T1000 (cell line): ENCODE measurements around the gene DGLUCY.
"Not testable (repeated sequence)": the region's sequence is repeated elsewhere in the genome, so short reads cannot be mapped to it uniquely, and the experiment has no call there.

Experiments used
- DNase-seq: peaks from one replicate; lab custom pipeline; 2025; ENCODE audit warnings: mixed read lengths; lab: John Stamatoyannopoulos, UW

The DGLUCY gene

DNA sequence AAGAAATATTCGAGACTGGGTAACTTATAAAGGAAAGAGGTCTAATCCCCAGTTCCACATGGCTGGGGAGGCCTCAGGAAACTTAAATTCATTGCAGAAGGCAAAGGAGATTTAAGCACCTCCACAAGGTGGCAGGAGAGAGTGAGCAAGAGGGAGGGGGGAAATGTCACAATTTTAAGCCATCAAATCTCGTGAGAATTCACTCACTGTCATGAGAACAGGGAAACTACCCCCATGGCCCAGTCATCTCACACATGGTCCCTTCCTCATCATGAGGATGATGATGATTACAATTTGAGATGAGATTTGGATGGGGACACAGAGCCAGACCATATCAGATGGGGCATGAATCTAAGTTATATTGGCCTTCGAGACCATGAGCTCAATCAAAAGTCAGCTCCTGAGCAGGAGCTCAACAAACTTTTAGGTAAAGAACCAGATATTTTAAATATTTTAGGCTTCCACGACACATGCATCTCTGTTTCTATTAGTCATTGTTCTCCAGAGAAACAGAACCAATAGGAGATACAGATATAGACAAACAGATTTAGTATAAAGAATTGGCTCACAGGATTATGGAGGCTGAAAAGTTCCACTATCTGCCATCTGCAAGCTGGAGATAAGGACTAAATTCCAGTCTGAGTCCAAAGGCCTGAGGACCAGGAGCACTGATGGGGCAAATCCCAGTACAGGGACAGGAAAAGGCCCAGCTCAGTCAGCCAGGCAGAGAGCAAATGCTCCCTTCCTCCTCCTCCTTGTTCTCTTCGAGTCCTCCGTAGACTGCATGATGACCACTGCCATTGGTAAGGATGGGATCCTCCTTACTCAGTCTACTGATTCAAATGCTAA, 24.9 kb downstream of the DGLUCY start:
- no peak for DNase-seq

DNA sequence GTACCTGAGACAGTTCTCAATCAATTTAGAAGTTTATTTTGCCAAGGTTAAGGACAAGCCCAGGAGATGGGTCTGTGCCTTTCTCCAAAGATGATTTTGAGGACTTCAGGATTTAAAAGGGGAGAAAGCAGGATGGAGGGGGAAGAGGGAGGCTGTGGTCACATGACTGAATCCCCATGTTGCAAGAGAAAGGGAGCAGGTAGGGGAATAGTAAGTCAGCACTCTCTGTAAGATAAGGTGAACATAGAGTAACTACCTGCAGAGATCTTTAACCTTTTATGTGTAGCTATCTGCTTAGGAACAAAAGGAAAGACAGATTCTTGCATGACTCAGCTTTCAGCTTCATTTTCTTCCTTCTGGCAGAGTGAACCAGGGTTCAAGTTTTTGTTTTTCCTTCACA, 25.9 kb downstream of the DGLUCY start:
- no peak for DNase-seq

DNA sequence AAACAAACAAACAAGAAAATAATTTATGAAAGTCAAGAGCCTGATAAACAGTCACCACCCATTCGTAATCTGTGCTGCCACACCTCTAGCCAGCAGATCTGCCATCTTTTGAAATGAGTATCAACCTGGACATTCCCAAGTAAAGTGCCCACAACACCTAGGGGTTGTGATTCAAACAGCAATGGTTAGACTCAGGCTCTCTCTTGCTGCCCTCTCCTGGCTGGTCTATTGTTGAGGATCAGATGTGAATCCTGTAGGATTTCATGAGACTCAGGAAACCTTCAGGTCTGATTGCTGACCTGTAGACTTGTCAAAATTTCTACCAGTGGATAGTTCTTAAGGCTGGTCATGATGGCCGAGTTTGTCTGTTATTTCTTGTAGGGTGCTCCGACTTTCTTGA, 26.8 kb downstream of the DGLUCY start:
- no peak for DNase-seq

DNA sequence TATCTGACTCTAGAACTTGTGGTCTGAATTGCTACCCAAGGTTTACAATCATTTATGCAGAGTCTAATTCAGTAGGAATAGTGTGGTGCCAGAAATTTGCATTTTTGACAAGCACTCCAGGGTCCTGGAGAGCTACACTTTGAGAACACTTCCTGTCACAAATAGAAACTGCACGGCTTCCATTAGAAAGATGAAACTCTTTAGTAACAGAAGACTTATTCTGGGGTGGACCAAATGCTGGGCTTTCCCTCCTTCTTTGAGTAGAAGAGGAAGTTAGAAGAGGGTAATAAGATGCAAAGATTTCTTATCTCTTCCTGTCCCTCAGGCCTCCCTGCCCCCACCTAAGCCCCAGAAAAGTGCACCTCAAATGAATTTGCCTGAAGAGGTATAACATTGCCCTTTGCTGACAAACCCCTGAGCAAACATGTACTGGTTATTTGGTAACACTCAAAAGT, 28.4 kb downstream of the DGLUCY start:
- DNase-seq: no peak

DNA sequence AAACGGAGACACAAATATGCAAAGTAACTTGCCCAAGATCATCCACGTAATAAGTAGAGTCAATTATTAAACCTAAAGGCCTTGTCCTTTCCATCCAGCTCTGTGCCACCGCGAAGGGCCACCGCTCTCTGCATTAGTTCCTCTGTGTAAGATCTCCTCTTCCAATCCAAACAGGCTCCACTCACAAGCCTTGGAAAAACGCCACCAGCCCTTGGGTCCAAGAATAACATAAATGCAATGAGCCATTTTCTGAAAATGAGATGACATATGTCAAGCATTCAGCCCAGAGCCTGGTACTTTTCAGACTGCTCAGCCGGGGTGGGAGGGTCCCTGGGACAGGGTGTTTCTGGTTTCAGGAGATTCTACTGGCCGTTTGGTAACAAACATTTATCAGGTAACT, 30.0 kb downstream of the DGLUCY start:
- no peak for DNase-seq

DNA sequence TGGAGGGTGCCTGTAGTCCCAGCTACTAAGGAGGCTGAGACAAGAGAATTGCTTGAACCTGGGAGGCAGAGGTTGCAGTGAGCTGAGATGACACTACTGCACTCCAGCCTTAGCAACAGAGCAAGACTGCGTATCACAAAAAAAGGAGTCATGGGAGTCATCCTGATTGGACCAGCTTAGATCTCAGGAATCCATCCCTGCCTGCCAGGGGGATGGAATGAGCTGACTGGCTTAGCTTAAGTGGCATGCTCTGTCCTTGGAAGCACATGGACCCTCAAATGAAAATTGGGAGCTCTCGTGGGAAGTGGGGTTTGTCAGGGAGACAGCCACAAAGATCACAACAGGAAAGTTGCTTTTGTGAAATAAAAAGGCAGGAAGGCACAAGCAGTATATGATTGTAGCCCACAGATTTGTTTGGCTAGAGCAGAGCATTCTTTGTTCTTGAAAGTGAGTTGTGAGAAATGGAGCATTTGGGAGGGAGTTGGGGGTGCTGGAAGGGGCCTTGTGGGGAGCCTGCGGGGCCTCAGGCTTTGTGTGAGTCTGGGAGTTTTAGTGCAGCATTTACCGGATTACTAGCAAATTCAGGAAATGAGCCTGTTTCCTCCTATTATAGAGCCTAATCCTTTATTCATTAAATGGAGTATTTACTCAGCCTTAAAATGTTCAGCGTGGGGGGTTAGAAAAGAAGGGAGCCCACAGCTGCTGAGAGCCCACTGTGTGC, 30.7 kb downstream of the DGLUCY start:
- DNase-seq: no peak

DNA sequence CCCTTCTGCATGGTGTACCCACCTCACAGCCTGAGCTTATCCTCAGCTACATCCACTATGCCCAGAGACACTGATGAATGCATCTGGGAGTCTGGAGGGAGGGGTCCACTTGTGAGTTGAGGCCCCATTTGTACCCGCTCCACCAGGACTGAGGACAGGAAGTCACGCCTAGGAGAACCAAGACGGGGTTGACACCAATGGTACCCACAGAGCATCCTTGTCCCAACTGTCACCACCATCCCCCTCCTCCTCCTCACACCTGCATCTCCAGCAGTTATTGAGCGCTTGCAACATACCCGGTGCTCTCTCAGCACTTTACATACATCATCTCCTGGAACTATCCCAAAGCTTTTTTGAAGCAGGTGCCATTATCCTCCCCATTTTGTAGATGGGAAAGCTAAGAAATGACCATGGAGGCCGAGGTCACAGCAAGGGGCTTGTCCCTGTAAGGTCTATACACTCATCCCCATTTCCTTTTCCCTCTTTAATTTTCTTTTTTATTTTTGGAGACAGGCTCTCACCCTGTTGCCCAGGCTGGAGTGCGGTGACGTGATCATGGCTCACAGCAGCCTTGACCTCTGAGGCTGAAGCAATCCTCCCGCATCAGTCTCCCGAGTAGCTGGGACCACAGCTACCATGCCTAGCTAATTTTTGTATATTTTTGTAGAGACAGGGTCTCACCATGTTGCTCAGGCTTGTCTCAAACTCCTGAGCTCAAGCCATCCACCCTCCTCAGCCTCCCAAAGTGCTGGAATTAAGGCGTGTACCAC, 31.7 kb downstream of the DGLUCY start:
- no peak for DNase-seq

DNA sequence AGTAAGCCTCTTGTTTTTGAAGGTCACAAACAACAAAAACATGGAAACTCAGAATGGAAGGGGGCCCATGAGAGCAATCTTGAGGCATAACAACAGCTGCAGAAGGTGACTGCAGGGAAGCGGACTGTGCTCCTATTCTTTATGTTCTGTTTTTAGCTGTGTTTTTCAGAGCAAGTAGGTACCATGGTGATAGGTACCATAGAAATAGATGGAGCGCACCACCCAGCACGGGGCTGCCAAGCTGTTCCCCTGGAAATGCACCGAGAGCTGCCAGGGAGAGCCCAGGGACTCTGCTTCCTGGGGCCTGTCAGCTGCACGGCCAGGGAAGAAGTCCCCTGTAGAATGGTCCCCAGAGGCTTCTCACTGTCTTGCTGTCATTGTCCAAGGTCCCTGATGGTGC, 32.8 kb downstream of the DGLUCY start:
- DNase-seq: no peak

DNA sequence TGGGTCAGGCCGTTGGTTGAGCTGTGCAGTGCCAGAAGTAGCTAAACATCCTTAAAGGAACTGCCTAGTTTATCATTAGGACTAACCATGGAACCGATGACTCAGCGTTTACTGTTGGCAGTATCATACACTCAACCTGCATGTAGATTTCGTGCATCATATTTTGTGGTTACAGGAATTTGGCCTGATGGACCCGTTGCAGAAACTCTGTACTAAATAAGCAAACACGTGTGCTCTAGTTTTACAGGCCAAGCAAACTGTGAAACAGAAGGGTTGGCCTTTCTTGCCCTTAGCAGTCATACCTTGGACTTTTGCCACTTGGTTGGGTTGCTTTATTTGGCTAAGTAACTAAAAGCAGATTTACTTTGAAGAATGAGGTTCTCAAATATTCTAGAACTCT, 35.6 kb downstream of the DGLUCY start:
- peak; percentile 75 for DNase-seq

DNA sequence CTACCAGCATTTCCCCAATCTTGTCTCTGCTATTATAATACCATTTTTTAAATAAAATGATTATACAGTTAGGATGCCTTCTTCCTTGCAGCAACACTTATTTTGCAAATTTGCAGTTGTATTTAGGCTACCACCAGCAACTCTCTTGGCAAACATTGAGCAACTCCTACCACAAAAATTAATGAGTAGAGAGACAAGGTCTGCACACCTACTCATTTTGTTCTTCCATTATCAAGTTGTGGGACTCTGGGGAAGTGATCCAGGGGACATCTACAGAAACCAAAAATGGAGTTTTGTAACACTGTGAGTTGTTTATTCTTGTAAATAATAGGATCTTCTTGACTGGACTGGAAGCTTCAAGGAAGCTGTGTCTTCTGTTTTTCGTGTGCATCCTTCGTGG, 38.6 kb downstream of the DGLUCY start:
- DNase-seq: no peak

DNA sequence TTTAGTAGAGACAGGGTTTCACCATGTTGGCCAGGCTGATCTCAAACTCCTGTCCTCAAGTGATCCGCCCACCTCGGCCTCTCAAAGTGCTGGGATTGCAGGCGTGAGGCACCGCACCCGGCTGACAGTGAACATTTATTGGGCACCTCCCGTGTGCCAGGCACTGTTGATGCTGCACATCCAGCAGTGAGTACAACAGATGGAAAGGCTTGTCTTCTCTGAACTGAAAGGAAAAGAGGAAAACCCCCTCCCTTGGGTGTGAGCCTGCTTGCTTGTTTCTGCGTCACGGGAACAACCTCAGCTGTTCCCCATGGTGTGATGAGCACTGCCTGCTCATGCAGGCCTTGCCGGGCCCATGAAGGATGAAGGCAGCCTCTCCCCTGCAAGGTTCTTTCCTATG, 39.5 kb downstream of the DGLUCY start:
- DNase-seq: no peak

DNA sequence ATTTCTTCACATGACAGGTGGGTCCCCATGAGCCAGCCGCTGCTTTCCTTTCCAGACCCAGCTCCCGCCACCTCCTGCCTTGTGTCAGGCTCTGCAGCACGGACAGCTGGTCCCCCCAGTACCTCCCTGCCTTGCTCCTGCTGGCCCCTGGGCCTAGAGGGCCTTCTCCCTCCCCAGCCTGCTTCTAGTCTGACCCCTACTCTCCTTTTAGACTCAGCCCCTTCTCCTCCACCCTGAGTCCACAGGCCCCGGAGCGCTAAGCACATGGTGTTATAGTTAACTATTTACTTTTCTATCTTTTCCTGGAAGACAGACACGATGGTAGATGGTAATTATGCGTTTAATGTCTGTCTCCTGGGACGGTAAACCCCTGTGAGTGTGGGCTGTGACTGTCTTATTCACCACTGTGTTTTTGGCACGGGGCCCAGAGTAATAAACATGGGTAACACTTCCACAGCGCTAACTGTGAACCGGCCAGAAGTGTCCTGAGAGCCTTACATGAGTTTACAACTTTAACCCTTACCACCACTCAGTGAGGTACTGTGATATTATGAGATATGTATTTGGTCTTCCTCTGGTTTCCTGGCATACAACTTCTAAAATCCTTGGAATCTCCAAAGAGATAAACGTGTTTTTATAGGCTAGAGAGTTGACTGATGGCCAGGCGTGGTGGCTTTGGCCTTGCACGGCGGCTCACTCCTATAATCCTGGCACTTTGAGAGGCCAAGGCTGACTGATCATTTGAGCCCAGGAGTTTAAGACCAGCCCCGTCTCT, 41.2 kb downstream of the DGLUCY start:
- no peak for DNase-seq

DNA sequence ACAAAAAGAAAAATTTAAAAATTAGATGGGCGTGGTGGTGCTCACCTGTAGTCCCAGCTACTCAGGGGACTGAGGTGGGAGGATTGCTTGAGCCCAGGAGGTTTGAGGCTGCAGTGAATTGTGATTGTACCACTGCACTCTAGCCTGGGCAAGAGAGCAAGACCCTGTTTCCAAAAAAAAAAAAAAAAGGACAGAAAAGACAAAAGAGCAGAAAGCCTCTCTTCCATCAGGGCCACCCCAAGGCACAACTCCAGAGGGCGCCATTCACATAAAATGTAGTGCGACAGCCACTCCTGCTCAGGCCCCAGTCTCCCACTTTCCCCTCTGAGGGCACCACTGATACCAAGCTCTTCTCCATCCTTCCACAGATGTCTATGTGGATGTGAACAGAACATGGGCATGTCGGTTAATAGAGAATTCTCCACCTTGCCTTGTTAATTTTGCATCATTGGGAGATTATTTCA, 41.8 kb downstream of the DGLUCY start:
- DNase-seq: no peak

DNA sequence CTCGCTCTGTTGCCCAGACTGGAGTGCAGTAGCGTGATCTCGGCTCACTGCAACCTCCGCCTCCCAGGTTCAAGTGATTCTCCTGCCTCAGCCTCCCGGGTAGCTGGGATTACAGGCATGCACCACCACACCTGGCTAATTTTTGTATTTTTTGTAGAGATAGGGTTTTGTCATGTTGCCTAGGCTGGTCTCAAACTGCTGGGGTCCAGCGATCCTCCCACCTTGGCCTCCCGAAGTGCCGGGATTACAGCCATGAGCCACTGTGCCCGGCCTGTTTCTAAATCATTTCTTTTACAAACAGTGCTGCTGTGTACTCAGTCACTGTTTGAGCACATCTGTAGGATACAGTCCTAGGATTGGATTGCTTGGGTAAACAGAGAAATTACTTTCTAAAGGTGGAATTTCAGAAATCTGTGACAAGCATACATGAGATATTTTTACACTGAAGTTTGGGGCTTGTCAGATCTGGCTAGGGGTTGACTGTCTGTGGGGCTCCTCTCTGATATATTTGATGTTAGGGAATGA, 42.3 kb downstream of the DGLUCY start:
- not testable (repeated sequence) for DNase-seq

DNA sequence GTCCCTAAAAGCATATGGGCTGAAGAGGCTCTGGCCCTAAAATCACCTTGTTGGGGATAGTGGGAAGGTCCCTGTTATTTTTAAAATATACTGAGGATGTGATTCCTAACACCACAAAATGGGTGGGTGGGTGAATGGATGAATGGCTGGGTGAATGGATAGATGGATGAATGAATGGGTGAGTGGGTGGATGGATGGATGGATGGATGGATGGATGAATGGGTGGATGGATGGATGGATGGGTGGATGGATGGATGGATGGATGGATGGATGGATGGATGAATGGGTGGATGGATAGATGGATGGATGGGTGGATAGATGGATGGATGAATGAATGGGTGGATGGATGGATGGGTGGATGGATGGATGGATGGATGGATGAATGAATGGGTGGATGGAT, 43.0 kb downstream of the DGLUCY start:
- not testable (repeated sequence) for DNase-seq

DNA sequence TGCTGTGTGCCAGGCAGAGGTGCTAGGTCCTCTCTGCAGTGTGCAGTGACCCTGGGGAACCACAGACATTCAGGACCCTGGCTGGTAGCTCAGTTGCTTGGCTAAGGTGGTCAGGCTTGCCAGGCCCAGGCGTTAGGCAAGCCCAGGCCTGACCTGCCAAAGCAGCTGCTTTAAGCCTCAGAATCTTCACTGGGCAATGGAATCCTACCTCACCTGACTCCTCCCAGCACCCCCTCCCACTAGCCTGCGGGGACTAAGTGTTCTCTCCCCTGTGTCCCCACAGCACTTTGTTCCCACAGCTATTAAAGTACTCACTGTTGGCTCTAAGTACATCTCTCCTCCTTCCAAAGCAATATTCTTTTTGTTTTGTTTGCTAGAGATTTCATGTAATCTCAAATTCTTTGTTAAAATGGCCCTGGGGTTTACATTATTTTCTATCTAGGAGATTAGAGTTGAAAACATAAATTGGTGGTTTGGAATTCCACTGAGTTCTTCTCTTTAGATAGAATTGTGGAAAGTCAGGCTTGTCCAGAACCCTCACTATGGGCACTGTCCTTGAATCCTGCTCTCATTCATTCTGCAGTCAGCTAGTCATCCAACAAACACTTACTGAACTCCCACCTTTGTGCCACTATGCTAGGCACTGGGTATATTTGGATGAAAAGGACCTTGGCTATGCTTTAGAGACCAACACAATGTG, 44.4 kb downstream of the DGLUCY start:
- no peak for DNase-seq

DNA sequence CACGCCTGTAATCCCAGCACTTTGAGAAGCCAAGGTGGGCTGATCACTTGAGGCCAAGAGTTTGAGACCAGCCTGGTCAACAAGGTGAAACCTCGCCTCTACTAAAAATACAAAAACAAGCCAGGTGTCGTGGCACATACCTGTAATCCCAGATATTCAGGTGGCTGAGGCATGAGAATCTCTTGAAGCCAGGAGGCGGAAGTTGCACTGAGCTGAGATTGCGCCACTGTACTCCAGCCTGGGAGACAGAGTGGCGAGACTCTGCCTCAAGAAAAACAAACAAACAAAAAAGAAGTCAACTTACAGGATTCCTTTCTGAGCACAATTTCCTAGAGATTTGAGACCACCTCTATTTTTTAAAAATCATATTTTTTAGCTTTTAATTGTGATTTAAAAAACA, 45.3 kb downstream of the DGLUCY start:
- no peak for DNase-seq

DNA sequence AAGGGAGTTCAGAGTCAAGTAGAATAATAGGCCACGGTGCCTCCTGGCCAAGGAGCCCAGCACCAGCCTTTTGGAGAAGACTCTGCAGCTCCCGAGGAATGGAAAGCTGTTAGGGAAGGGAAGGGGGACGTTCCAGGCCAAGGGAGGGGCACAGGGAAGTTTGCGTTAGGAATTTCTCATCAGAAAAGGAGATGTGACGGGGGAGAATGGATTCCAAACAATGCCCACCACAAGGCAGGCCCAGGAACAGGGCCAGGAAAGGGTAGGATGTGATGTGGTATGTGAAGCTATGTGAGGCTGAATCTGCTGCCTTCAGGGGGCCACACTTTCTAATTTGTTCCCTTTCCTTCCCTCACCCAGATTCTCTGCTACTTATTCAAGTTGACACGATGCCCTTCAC, 46.0 kb downstream of the DGLUCY start:
- no peak for DNase-seq

DNA sequence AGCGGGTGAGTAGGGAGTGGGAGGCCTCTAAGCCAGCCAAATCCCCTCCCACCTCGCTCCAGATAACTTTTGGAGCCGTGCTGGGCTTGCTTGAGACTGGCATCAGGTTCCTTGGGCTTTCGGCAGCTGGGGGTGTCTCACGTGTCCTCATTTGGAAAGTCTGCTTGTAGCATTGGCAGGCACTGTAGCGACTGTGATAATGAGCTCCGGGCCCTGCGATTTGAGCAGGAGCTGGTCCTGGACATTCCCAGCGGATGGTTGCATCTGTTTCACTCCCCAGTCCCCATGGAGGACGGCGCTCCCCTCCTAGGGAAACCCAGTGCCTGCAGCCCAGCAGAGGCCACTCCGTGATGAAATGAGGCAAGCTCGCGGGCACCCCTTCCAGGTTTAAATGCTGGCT, 49.4 kb downstream of the DGLUCY start:
- DNase-seq: no peak

DNA sequence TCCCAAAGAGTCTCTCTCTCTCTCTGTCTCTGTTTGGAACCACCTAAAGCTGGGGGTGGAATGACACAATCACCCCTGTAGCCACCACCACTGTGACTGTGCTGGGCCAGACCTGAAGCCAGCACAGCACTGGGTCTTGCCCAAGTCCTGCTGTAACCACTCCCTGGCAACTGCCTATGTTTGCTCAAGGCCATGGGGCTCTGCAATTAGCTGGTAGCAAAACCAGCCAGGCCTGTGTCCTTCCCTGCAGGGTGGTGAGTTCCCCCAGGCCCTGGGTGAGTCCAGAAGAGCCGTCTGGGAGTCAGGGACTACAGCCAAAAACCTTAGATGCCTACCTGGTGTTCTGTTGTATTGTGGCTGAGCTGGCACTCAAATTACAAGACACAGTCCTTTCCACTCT, 50.8 kb downstream of the DGLUCY start:
- no peak for DNase-seq

DNA sequence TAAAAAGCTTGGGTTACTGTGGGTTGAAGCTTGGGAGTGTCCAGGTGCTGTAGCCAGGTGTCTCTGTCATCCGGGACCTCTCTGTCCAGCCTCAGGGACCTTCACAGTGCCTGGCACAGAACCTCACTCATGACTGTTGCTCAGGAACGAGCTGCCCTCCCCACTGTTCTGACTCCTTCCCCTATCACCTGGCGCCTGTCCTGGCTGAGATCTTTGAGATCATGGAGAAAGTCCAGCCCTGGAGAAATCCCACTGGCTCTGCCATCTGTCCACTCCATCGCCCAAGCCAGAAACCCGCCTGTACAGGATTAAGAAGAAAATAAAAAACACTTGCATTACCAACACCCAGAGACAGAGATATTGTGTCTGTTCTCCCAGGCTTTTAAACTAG, 53.5 kb downstream of the DGLUCY start:
- DNase-seq: no peak
